H1 (cell line): ENCODE measurements around the gene VSIG2. TPM values are rescaled to one million over a fixed set of nuclear protein-coding genes. Genes with fewer than 3 reads are reported as not detected.

Source experiments
- CTCF ChIA-PET: fragments of 300-600 bp; sonication (Branson Sonifier 250); formaldehyde crosslinking; loops from one replicate; lab custom pipeline; 2021; ENCODE audit not compliant: partially characterized antibody; lab: Charles Lee
- POLR2A ChIA-PET: fragments of 300-600 bp; sonication (Branson Sonifier 250); formaldehyde crosslinking; loops from one replicate; lab custom pipeline; 2021; ENCODE audit warnings: inconsistent platforms; ENCODE audit not compliant: partially characterized antibody; lab: Charles Lee
- DNase-seq, 2 experiments: peaks; one replicate each; pipeline versions ENCODE4 v3.0.0 to v3.0.0-alpha.2; 2010 to 2022; ENCODE audit warnings: low spot score in 2 of 2, low read depth in 1 of 2, mixed read lengths in 1 of 2
- FAIRE-seq: peaks from 2 replicates; lab custom pipeline; 2011; peaks lifted over from hg19 to GRCh38; lab: Jason Lieb, UNC
- H2AFZ ChIP-seq: 2 replicates; pipeline ENCODE4 v1.8.1; 2012; ENCODE audit warnings: low read length, inconsistent platforms
- H2AK5ac ChIP-seq: 2 replicates; pipeline ENCODE4 v1.6.1; 2013; ENCODE audit warnings: low read depth, low read length
- H2BK120ac ChIP-seq: replicated peaks from 2 replicates; pipeline ENCODE3; 2013; ENCODE audit warnings: low read depth, low read length, inconsistent platforms
- H2BK12ac ChIP-seq: 2 replicates; pipeline ENCODE4 v1.6.1; 2013; ENCODE audit warnings: low read depth, low read length
- H2BK15ac ChIP-seq: 2 replicates; pipeline ENCODE4 v1.6.1; 2013; ENCODE audit warnings: low read length
- H2BK20ac ChIP-seq: 2 replicates; pipeline ENCODE4 v1.6.1; 2013; ENCODE audit warnings: low read length
- H2BK5ac ChIP-seq: 2 replicates; pipeline ENCODE4 v1.6.1; 2013; ENCODE audit warnings: low read depth, low read length
- H3K14ac ChIP-seq: 2 replicates; pipeline ENCODE4 v1.6.1; 2013; ENCODE audit warnings: inconsistent platforms; ENCODE audit not compliant: insufficient read length
- H3K18ac ChIP-seq: 2 replicates; pipeline ENCODE4 v1.6.1; 2013; ENCODE audit warnings: low read length; ENCODE audit errors: extremely low read depth
- H3K23ac ChIP-seq: 2 replicates; pipeline ENCODE4 v1.6.1; 2013; ENCODE audit warnings: inconsistent platforms; ENCODE audit not compliant: insufficient read length
- H3K23me2 ChIP-seq: 2 replicates; pipeline ENCODE4 v1.6.1; 2013; ENCODE audit warnings: low read depth, low read length
- H3K27ac ChIP-seq: 2 replicates; pipeline ENCODE4 v1.6.1; 2011; ENCODE audit warnings: low read depth, low read length, inconsistent platforms
- H3K27me3 ChIP-seq, 4 experiments: replicated peaks in 1 of 4; 1 replicate in 1 of 4; 2 replicates in 3 of 4; pipeline versions ENCODE4 v1.6.1 to v1.8.1; 2011 to 2013; ENCODE audit warnings: low read length in 3 of 4, mild to moderate bottlenecking in 3 of 4, inconsistent platforms in 2 of 4, mixed read lengths in 2 of 4, moderate library complexity in 1 of 4; ENCODE audit not compliant: control insufficient read depth in 3 of 4, insufficient read depth in 3 of 4; ENCODE audit errors: extremely low read depth in 1 of 4
- H3K36me3 ChIP-seq, 4 experiments: 2 replicates each; pipeline versions ENCODE4 v1.6.1 to v1.8.1; 2011 to 2013; ENCODE audit warnings: mild to moderate bottlenecking in 4 of 4, low read length in 3 of 4, moderate library complexity in 2 of 4, control low read depth in 1 of 4, inconsistent platforms in 1 of 4; ENCODE audit not compliant: insufficient read depth in 4 of 4, control insufficient read depth in 2 of 4
- H3K4ac ChIP-seq: replicated peaks from 2 replicates; pipeline ENCODE3; 2013; ENCODE audit warnings: low read length, low read depth, mixed read lengths, inconsistent platforms; ENCODE audit not compliant: insufficient read length
- H3K4me1 ChIP-seq, 4 experiments: replicated peaks in 1 of 4; 1 replicate in 1 of 4; 2 replicates in 3 of 4; pipeline versions ENCODE4 v1.6.1 to v1.8.1; 2011 to 2013; ENCODE audit warnings: low read length in 3 of 4, inconsistent platforms in 2 of 4, mixed read lengths in 1 of 4; ENCODE audit not compliant: insufficient read depth in 4 of 4, control insufficient read depth in 3 of 4
- H3K4me2 ChIP-seq, 2 experiments: 2 replicates each; pipeline versions ENCODE4 v1.6.1 to v1.8.1; 2011 to 2013; ENCODE audit warnings: low read depth in 2 of 2, low read length in 2 of 2, control low read depth in 1 of 2, inconsistent platforms in 1 of 2, mild to moderate bottlenecking in 1 of 2; ENCODE audit not compliant: insufficient read depth in 1 of 2
- H3K4me3 ChIP-seq, 4 experiments: fragments of 200-600, 300-600 bp in 1 of 4; sonication (generic), shearing (Covaris generic), sonication (Bioruptor Twin) in 1 of 4; 2 replicates each; pipeline versions ENCODE4 v1.5.1 to v1.8.1; 2011 to 2016; ENCODE audit warnings: low read length in 4 of 4, low read depth in 3 of 4, control low read depth in 2 of 4, inconsistent platforms in 2 of 4, mild to moderate bottlenecking in 2 of 4, mixed read lengths in 1 of 4, moderate library complexity in 1 of 4; ENCODE audit not compliant: insufficient read depth in 2 of 4; ENCODE audit errors: extremely low read depth in 1 of 4
- H3K56ac ChIP-seq: replicated peaks from 2 replicates; pipeline ENCODE3; 2013; ENCODE audit warnings: low read depth, mild to moderate bottlenecking, mixed read lengths, low read length, inconsistent platforms; ENCODE audit not compliant: insufficient read length
- H3K79me1 ChIP-seq: 2 replicates; pipeline ENCODE4 v1.6.1; 2013; ENCODE audit warnings: low read depth, low read length, control low read depth
- H3K79me2 ChIP-seq, 2 experiments: 2 replicates each; pipeline versions ENCODE4 v1.6.1 to v1.8.1; 2012 to 2013; ENCODE audit warnings: low read length in 2 of 2, mild to moderate bottlenecking in 2 of 2, inconsistent platforms in 1 of 2; ENCODE audit not compliant: insufficient read depth in 2 of 2, control insufficient read depth in 1 of 2
- H3K9ac ChIP-seq, 4 experiments: replicated peaks in 1 of 4; 1 replicate in 1 of 4; 2 replicates in 3 of 4; pipeline versions ENCODE4 v1.6.1 to v1.8.1; 2011 to 2013; ENCODE audit warnings: low read depth in 3 of 4, low read length in 3 of 4, control low read depth in 2 of 4, mild to moderate bottlenecking in 2 of 4, moderate library complexity in 2 of 4, inconsistent platforms in 1 of 4; ENCODE audit errors: extremely low read depth in 1 of 4
- H3K9me3 ChIP-seq, 2 experiments: 2 replicates each; pipeline versions ENCODE4 v1.6.1 to v1.8.1; 2012 to 2013; ENCODE audit warnings: mild to moderate bottlenecking in 2 of 2, moderate library complexity in 2 of 2, control low read depth in 1 of 2, inconsistent platforms in 1 of 2, low read depth in 1 of 2, low read length in 1 of 2, mixed read lengths in 1 of 2; ENCODE audit not compliant: insufficient read depth in 2 of 2
- H4K20me1 ChIP-seq, 2 experiments: replicated peaks in 1 of 2; 2 replicates each; pipeline versions ENCODE3 to v1.8.1; 2011 to 2013; ENCODE audit warnings: inconsistent platforms in 2 of 2, low read length in 2 of 2, mild to moderate bottlenecking in 1 of 2; ENCODE audit not compliant: insufficient read depth in 2 of 2, control insufficient read depth in 1 of 2
- H4K5ac ChIP-seq: 2 replicates; pipeline ENCODE4 v1.6.1; 2013; ENCODE audit warnings: low read length, low read depth, mixed read lengths, inconsistent platforms; ENCODE audit not compliant: insufficient read length
- H4K8ac ChIP-seq: 2 replicates; pipeline ENCODE4 v1.8.0; 2013; ENCODE audit warnings: mild to moderate bottlenecking, moderate library complexity, low read length, inconsistent platforms; ENCODE audit not compliant: insufficient read depth; ENCODE audit errors: extremely low read depth
- H4K91ac ChIP-seq: replicated peaks from 2 replicates; pipeline ENCODE3; 2013; ENCODE audit warnings: low read length, mixed read lengths, inconsistent platforms; ENCODE audit not compliant: insufficient read length
- ASH2L ChIP-seq: fragments of 200-600, 300-600 bp; sonication (generic); IDR thresholded peaks from one replicate; pipeline ENCODE4 v1.7.1; 2017; ENCODE audit warnings: low read length
- BRCA1 ChIP-seq: IDR thresholded peaks from 2 replicates; pipeline ENCODE4 v1.6.1; 2012; ENCODE audit warnings: low read depth, low read length, improper control_type of control experiment
- EGR1 ChIP-seq: IDR thresholded peaks from 2 replicates; pipeline ENCODE4 v1.6.1; 2011; ENCODE audit warnings: low read depth, low read length, borderline replicate concordance
- MAFK ChIP-seq: IDR thresholded peaks from 2 replicates; pipeline ENCODE4 v1.6.1; 2012; ENCODE audit warnings: low read depth, mild to moderate bottlenecking, improper control_type of control experiment, low read length
- MAX ChIP-seq: IDR thresholded peaks from 2 replicates; pipeline ENCODE4 v1.6.1; 2012; ENCODE audit warnings: inconsistent platforms
- SAP30 ChIP-seq: fragments of 300-600 bp; sonication (generic); IDR thresholded peaks from 2 replicates; pipeline ENCODE4 v1.7.1; 2012; ENCODE audit warnings: low read length, moderate library complexity, mild to moderate bottlenecking, inconsistent platforms; ENCODE audit not compliant: insufficient read depth, insufficient replicate concordance
- SIN3A ChIP-seq, 2 experiments: IDR thresholded peaks in 1 of 2; conservative IDR thresholded peaks in 1 of 2; 2 replicates each; pipeline ENCODE4 v1.6.1; 2011 to 2012; ENCODE audit warnings: low read length in 2 of 2, improper control_type of control experiment in 1 of 2, low read depth in 1 of 2, mild to moderate bottlenecking in 1 of 2
- SP2 ChIP-seq: IDR thresholded peaks from 2 replicates; pipeline ENCODE4 v1.6.1; 2012; ENCODE audit warnings: mild to moderate bottlenecking, low read length, inconsistent platforms
- TBP ChIP-seq: IDR thresholded peaks from 2 replicates; pipeline ENCODE4 v1.6.1; 2011; ENCODE audit warnings: low read depth, low read length, improper control_type of control experiment
- TCF12 ChIP-seq: IDR thresholded peaks from 2 replicates; pipeline ENCODE4 v1.6.1; 2011; ENCODE audit warnings: low read depth, mild to moderate bottlenecking, low read length
- YY1 ChIP-seq: IDR thresholded peaks from 2 replicates; pipeline ENCODE4 v1.6.1; 2011; ENCODE audit warnings: low read depth, mild to moderate bottlenecking, low read length
- WGBS, 2 experiments: shearing (Covaris generic) in 1 of 2; methylation state at CpG; one replicate each; pipeline versions ENCODE4 v1.1.6 to v1.1.7; 2013 to 2015; ENCODE audit warnings: low lambda C conversion rate in 2 of 2, mixed read lengths in 2 of 2, inconsistent platforms in 1 of 2, low coverage in 1 of 2, missing lambda C conversion rate in 1 of 2; ENCODE audit not compliant: insufficient replicate concordance in 2 of 2, insufficient coverage in 1 of 2, insufficient read length in 1 of 2; ENCODE audit errors: extremely low coverage in 1 of 2, missing lambda C conversion rate in 1 of 2; 5-methylcytosine and 5-hydroxymethylcytosine counted together
- polyA plus RNA-seq, 7 experiments: library from polyadenylated mRNA; depleted of rRNA in 3 of 7; stranded (reverse) in 5 of 7; unstranded in 2 of 7; fragments of >200 nt in 5 of 7; fragments of 200-250 nt in 2 of 7; gene quantifications; 1 replicate in 5 of 7; 2 replicates in 1 of 7; 4 replicates in 1 of 7; pipeline versions ENCODE4 v1.2.1 to v1.2.3, GENCODE V29; 2011 to 2013; ENCODE audit warnings: missing spikeins in 2 of 7, mixed read lengths in 2 of 7
- total RNA-seq: library from RNA; stranded (reverse); fragmentation: NEBNext Ultra II Directional; extraction: Animal tissue kit (Norgen Biotek cat#: 25700); gene quantifications from 2 replicates; pipeline ENCODE4 v1.2.1, GENCODE V29; 2021

The VSIG2 gene
- total and polyA plus RNA-seq, 2 of the 8 experiments (the other 6 are each of a cell fraction or from before 2014, with no cell fraction given): 0.18 TPM; not detected in 1

- H2BK15ac ChIP-seq: no peak overlapping the region
- POLR2A ChIA-PET: interaction anchor here (0.6 to 3.7 kb wide), 22 partner anchors 9 to 369 kb away, joined by 3 to 26 read pairs (median 4); partner anchors contain the start of genes ESAM, SIAE and SPA17
- H4K5ac ChIP-seq: peak overlapping the region; percentile 78
- no peak overlapping the region for H2AFZ ChIP-seq
- peak overlapping the region; percentile 99 for H4K8ac ChIP-seq
- H4K20me1 ChIP-seq: peaks cover 3 to 12% of the 10 kb centered on the region in 2 experiments
- CTCF ChIA-PET: interaction anchor here (0.8 to 7.6 kb wide), 22 partner anchors 12 to 384 kb away, joined by 3 to 108 read pairs (median 5); no protein-coding TSS in a partner anchor
- H3K18ac ChIP-seq: peak overlapping the region; percentile 95
- peak overlapping the region; percentile 61 for H4K91ac ChIP-seq
- peak overlapping the region; percentile 64 for H3K56ac ChIP-seq
- peak overlapping the region; percentile 94; the same call in 1 of the 2 replicates for H2BK5ac ChIP-seq
- H3K23ac ChIP-seq: no peak overlapping the region
- H3K79me2 ChIP-seq: peaks cover 18 to 53% of the 10 kb centered on the region in 2 experiments
- no peak overlapping the region for H3K14ac ChIP-seq
- H3K36me3 ChIP-seq: no peaks in the 10 kb centered on the region
- H3K79me1 ChIP-seq: peaks cover 3% of the 10 kb centered on the region
- peak overlapping the region; percentile 93; the same call in 1 of the 2 replicates for H2BK12ac ChIP-seq
- H3K9ac ChIP-seq: peak overlapping the region; percentile 84 to 98 (median 94)
- H2BK120ac ChIP-seq: no peak overlapping the region
- no peak overlapping the region for H3K4ac ChIP-seq
- peak overlapping the region; percentile 96 for H3K27ac ChIP-seq
- peak overlapping the region; percentile 89 to 97 for H3K4me2 ChIP-seq
- FAIRE-seq (no peak), DNase-seq (peak in 1 of 2 experiments; percentile 71)
- peaks cover 0 to 10% (median under 1%) of the 10 kb centered on the region in 4 experiments; a peak in 3 of 7 replicates for H3K4me1 ChIP-seq
- H2AK5ac ChIP-seq: no peak overlapping the region
- no peaks in the 10 kb centered on the region for H3K9me3 ChIP-seq
- 1% methylated on average over 60 of the region's 83 CpGs; no CpG with 5 or more reads in 1 of the 2 experiments for WGBS, 2 experiments
- H2BK20ac ChIP-seq: no peak overlapping the region
- H3K27me3 ChIP-seq: no peaks in the 10 kb centered on the region
- H3K4me3 ChIP-seq: peak overlapping the region; percentile 70 to 86 (median 74)
- H3K23me2 ChIP-seq: peaks cover 3% of the 10 kb centered on the region; the same call in 1 of the 2 replicates
- TF ChIP-seq TCF12 (no peak), EGR1 (no peak), YY1 (peak; percentile 19; the same call in 1 of the 2 replicates), SP2 (no peak), BRCA1 (no peak), TBP (no peak), MAFK (no peak), SIN3A (conservative IDR thresholded peaks at IDR 0.05 in 1 of 2, IDR thresholded peaks at IDR 0.05 in 1 of 2; ENCODE audit: low read depth in 1 of 2, low read length in 2 of 2) (peak in 1 of 2 experiments; percentile 27; a peak in 1 of 4 replicates), ASH2L (no peak), SAP30 (no peak), MAX (peak; percentile 49; the same call in 1 of the 2 replicates)
Observed at GRCh38 chr11:124799348-124800225, 47.5 kb upstream of the VSIG2 start.
